WTC11 (cell line): ENCODE measurements around the gene TBX2.

Experiments used
- ATF1 ChIP-seq: sonication (generic); formaldehyde crosslinking; IDR thresholded peaks from 2 replicates; pipeline ENCODE4 v1.8.1; 2023; ENCODE audit warnings: mild to moderate bottlenecking, moderate library complexity, missing genetic modification reagents
- CREB1 ChIP-seq: sonication (generic); formaldehyde crosslinking; IDR thresholded peaks from 2 replicates; pipeline ENCODE4 v1.8.0; 2023; ENCODE audit warnings: mild to moderate bottlenecking, missing genetic modification reagents
- ETV6 ChIP-seq: sonication (generic); formaldehyde crosslinking; IDR thresholded peaks from 2 replicates; pipeline ENCODE4 v1.8.1; 2022; ENCODE audit warnings: mild to moderate bottlenecking, missing genetic modification reagents
- GTF2I ChIP-seq: fragments of 250-450 bp; sonication (Bioruptor Pico); conservative IDR thresholded peaks from 2 replicates; pipeline ENCODE4 v1.4.0; 2021; ENCODE audit warnings: mild to moderate bottlenecking
- RELA ChIP-seq: sonication (generic); formaldehyde crosslinking; IDR thresholded peaks from 2 replicates; pipeline ENCODE4 v1.8.1; 2022; ENCODE audit warnings: missing genetic modification reagents, mild to moderate bottlenecking, borderline replicate concordance
- SMAD3 ChIP-seq: sonication (generic); formaldehyde crosslinking; IDR thresholded peaks from 2 replicates; pipeline ENCODE4 v1.8.0; 2022; ENCODE audit warnings: missing genetic modification reagents, mild to moderate bottlenecking, borderline replicate concordance
- TCF7 ChIP-seq: sonication (generic); formaldehyde crosslinking; IDR thresholded peaks from 2 replicates; pipeline ENCODE4 v1.8.0; 2022; ENCODE audit warnings: mild to moderate bottlenecking, low read depth, missing genetic modification reagents, moderate library complexity
- TF ChIP-seq, protein P1 (sequence below): fragments of 200-600 bp; IDR thresholded peaks from 2 replicates; pipeline ENCODE4 v1.8.0; 2022; ENCODE audit warnings: antibody characterized with exemption
- TF ChIP-seq, protein P2 (sequence below): sonication (generic); formaldehyde crosslinking; IDR thresholded peaks from 2 replicates; pipeline ENCODE4 v1.8.1; 2022; ENCODE audit warnings: low read depth, missing genetic modification reagents, borderline replicate concordance
- TF ChIP-seq, protein P3 (sequence below): fragments of 250-450 bp; sonication (Bioruptor Pico); IDR thresholded peaks from 2 replicates; pipeline ENCODE4 v2.1.2; 2022; ENCODE audit warnings: mild to moderate bottlenecking, moderate library complexity
- TF ChIP-seq, protein P4 (sequence below): sonication (generic); formaldehyde crosslinking; IDR thresholded peaks from 2 replicates; pipeline ENCODE4 v1.8.1; 2023; ENCODE audit warnings: mild to moderate bottlenecking, missing genetic modification reagents, moderate library complexity

DNA sequence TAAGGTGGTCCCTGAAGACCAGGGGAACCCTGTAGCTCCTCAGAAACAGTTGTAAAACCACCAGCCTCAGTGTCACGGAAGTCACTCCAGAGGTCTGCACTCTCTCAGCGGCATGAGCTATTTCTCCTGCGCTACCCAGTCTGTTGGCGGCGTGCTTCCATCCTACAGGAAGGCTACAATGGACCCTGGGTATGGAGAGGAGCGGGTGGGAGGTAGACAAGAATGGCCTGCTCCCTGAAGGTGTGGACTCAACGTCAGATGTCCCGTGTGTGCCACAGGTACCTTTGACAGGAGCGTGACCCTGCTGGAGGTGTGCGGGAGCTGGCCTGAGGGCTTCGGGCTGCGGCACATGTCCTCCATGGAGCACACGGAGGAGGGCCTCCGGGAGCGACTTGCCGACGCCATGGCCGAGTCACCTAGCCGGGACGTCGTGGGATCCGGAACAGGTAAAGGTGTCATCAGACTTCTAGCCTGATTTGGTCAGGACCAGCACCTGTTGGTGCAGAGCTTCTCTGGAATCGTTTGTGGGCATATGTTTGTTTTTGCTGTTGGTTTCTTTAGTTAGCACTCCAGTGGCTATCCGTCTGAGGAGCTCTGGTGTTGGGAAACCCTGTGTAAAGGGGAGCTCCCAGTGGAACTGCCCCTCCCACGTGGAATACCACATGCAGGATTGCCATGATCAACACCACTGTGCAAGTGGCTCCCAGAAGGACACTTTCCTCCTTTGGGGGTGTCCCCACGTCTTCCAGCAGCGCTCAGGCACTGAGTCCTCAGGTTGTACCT is 31.4 kb upstream of the TBX2 start:
- TF ChIP-seq RELA (no peak), SMAD3 (CRISPR knock-in tag) (no peak), CREB1 (CRISPR knock-in tag) (no peak), TCF7 (CRISPR knock-in tag) (no peak), ETV6 (CRISPR knock-in tag) (no peak), ATF1 (CRISPR knock-in tag) (no peak), GTF2I (no peak)
- TF ChIP-seq, protein P1, sequence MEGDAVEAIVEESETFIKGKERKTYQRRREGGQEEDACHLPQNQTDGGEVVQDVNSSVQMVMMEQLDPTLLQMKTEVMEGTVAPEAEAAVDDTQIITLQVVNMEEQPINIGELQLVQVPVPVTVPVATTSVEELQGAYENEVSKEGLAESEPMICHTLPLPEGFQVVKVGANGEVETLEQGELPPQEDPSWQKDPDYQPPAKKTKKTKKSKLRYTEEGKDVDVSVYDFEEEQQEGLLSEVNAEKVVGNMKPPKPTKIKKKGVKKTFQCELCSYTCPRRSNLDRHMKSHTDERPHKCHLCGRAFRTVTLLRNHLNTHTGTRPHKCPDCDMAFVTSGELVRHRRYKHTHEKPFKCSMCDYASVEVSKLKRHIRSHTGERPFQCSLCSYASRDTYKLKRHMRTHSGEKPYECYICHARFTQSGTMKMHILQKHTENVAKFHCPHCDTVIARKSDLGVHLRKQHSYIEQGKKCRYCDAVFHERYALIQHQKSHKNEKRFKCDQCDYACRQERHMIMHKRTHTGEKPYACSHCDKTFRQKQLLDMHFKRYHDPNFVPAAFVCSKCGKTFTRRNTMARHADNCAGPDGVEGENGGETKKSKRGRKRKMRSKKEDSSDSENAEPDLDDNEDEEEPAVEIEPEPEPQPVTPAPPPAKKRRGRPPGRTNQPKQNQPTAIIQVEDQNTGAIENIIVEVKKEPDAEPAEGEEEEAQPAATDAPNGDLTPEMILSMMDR, result no peak
- TF ChIP-seq, protein P2, sequence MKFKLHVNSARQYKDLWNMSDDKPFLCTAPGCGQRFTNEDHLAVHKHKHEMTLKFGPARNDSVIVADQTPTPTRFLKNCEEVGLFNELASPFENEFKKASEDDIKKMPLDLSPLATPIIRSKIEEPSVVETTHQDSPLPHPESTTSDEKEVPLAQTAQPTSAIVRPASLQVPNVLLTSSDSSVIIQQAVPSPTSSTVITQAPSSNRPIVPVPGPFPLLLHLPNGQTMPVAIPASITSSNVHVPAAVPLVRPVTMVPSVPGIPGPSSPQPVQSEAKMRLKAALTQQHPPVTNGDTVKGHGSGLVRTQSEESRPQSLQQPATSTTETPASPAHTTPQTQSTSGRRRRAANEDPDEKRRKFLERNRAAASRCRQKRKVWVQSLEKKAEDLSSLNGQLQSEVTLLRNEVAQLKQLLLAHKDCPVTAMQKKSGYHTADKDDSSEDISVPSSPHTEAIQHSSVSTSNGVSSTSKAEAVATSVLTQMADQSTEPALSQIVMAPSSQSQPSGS (CRISPR knock-in tag), result no peak
- TF ChIP-seq, protein P3, sequence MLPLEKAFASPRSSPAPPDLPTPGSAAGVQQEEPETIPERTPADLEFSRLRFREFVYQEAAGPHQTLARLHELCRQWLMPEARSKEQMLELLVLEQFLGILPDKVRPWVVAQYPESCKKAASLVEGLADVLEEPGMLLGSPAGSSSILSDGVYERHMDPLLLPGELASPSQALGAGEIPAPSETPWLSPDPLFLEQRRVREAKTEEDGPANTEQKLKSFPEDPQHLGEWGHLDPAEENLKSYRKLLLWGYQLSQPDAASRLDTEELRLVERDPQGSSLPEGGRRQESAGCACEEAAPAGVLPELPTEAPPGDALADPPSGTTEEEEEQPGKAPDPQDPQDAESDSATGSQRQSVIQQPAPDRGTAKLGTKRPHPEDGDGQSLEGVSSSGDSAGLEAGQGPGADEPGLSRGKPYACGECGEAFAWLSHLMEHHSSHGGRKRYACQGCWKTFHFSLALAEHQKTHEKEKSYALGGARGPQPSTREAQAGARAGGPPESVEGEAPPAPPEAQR, result no peak
- TF ChIP-seq, protein P4, sequence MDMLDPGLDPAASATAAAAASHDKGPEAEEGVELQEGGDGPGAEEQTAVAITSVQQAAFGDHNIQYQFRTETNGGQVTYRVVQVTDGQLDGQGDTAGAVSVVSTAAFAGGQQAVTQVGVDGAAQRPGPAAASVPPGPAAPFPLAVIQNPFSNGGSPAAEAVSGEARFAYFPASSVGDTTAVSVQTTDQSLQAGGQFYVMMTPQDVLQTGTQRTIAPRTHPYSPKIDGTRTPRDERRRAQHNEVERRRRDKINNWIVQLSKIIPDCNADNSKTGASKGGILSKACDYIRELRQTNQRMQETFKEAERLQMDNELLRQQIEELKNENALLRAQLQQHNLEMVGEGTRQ (CRISPR knock-in tag), result no peak
